K562 (cell line): Measurements from ENCODE around the gene MYO3B. TPM values are rescaled to one million over a fixed set of nuclear protein-coding genes. Genes with fewer than 3 reads are reported as not detected.
A peak's percentile ranks its signal among the peaks of the same experiment; 100 is the strongest.

Source experiments
- GATA2 ChIP-seq: sonication (generic); formaldehyde crosslinking; IDR thresholded peaks from 2 replicates; pipeline ENCODE4 v1.4.0; 2020; ENCODE audit warnings: mild to moderate bottlenecking, missing genetic modification reagents
- KDM4B ChIP-seq, 2 experiments: fragments of 450-650 bp in 1 of 2; sonication (generic) in 1 of 2; IDR thresholded peaks; 2 replicates each; pipeline ENCODE4 v1.6.1; 2016 to 2017; ENCODE audit warnings: borderline replicate concordance in 2 of 2, antibody characterized with exemption in 1 of 2, low read depth in 1 of 2, mild to moderate bottlenecking in 1 of 2
- MBD2 ChIP-seq: sonication (generic); IDR thresholded peaks from 2 replicates; pipeline ENCODE4 v1.6.1; 2016; ENCODE audit warnings: low read depth, borderline replicate concordance
- RFX5 ChIP-seq: IDR thresholded peaks from 2 replicates; pipeline ENCODE4 v1.6.1; 2011; ENCODE audit warnings: low read depth, mild to moderate bottlenecking, improper control_type of control experiment, low read length
- SIN3B ChIP-seq: fragments of 450-650 bp; IDR thresholded peaks from 2 replicates; pipeline ENCODE4 v1.6.1; 2017; ENCODE audit warnings: low read depth, mild to moderate bottlenecking, moderate library complexity
- TEAD4 ChIP-seq, 2 experiments: sonication (generic) in 1 of 2; formaldehyde crosslinking in 1 of 2; IDR thresholded peaks; 2 replicates each; pipeline versions ENCODE4 v1.6.1 to v1.8.0; 2012 to 2022; ENCODE audit warnings: borderline replicate concordance in 1 of 2, inconsistent platforms in 1 of 2, low read length in 1 of 2, mild to moderate bottlenecking in 1 of 2, missing genetic modification reagents in 1 of 2
- ZNF146 ChIP-seq: IDR thresholded peaks from one replicate; pipeline ENCODE4 v1.6.1; 2018; ENCODE audit warnings: missing compliant biosample characterization; ENCODE audit not compliant: unreplicated experiment
- ZNF253 ChIP-seq: fragments of 250-450 bp; sonication (Bioruptor Pico); conservative IDR thresholded peaks from 2 replicates; pipeline ENCODE4 v1.6.1; 2021; ENCODE audit warnings: mild to moderate bottlenecking
- polyA plus RNA-seq, 8 experiments: library from polyadenylated mRNA; depleted of rRNA in 4 of 8; stranded (reverse) in 5 of 8; unstranded in 3 of 8; fragments of >200 nt; fragmentation: Nextera tagmentation in 2 of 8; fragmentation: Illumina TruSeq in 1 of 8; extraction: Ambion mirVana in 2 of 8; extraction: Trizol in 1 of 8; gene quantifications; 2 replicates each; pipeline versions ENCODE4 v1.2.1 to v1.2.3, GENCODE V29; 2011 to 2014; ENCODE audit warnings: inconsistent platforms in 1 of 8, missing spikeins in 1 of 8
- total RNA-seq, 7 experiments: library from RNA; depleted of rRNA in 6 of 7; stranded (reverse); fragments of >200 nt in 6 of 7; fragmentation: Illumina TruSeq in 2 of 7; extraction: Trizol in 2 of 7; gene quantifications; 2 replicates each; pipeline versions ENCODE4 v1.2.1 to v1.2.3, GENCODE V29; 2011 to 2021; ENCODE audit warnings: low replicate concordance in 1 of 7
- TF ChIP-seq, protein P1 (sequence below), 2 experiments: fragments of 450-650 bp; formaldehyde crosslinking in 1 of 2; IDR thresholded peaks; 2 replicates each; pipeline versions ENCODE4 v1.4.0 to v1.6.1; 2014 to 2020; ENCODE audit warnings: mild to moderate bottlenecking in 2 of 2, borderline replicate concordance in 1 of 2, low read depth in 1 of 2
- TF ChIP-seq, protein P2 (sequence below): sonication (generic); formaldehyde crosslinking; IDR thresholded peaks from 2 replicates; pipeline ENCODE4 v1.8.0; 2022; ENCODE audit warnings: mild to moderate bottlenecking, missing genetic modification reagents, borderline replicate concordance
- TF ChIP-seq, protein P3 (sequence below): fragments of 450-650 bp; IDR thresholded peaks from 2 replicates; pipeline ENCODE4 v1.6.1; 2017; ENCODE audit warnings: antibody characterized with exemption, mild to moderate bottlenecking

Gene MYO3B
- total and polyA plus RNA-seq, 9 of the 15 experiments (the other 6 are each of a cell fraction or from before 2014, with no cell fraction given): 2.7 to 6.5 (median 3.6) TPM

DNA sequence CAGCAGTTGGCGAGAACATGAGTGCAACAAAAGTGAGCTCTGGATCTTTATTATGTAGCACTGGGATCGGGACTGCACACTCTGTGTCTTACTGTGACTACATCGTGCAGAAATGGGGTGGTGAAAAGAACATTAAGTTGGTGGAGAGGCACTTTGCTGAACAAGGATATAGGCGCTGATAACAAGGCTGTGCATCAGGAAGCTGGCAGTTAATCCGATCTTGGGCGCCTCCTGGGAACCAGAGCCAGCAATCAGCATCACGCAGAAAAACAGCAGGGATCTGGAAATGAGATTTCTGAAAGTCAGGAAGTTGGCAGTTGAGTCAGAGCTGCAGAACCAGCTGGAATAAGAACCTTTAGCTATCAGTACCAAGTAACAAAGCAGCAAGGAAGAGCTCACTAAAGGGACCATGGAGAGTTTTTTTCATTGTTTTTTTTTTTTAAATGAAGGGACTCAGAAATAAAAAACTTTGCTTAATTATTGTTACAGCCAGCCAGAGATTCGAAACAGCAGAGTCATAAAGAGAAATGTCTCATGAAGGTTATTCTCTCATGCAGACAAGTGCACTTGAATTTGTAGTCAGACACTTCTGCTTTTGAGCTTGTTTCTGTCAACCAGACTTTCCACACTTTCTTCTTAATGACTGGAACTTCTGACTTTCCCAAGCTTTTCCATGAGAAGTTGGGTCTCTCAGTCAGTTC is 22.8 kb upstream of the MYO3B start (continued):
- TF ChIP-seq, protein P1, sequence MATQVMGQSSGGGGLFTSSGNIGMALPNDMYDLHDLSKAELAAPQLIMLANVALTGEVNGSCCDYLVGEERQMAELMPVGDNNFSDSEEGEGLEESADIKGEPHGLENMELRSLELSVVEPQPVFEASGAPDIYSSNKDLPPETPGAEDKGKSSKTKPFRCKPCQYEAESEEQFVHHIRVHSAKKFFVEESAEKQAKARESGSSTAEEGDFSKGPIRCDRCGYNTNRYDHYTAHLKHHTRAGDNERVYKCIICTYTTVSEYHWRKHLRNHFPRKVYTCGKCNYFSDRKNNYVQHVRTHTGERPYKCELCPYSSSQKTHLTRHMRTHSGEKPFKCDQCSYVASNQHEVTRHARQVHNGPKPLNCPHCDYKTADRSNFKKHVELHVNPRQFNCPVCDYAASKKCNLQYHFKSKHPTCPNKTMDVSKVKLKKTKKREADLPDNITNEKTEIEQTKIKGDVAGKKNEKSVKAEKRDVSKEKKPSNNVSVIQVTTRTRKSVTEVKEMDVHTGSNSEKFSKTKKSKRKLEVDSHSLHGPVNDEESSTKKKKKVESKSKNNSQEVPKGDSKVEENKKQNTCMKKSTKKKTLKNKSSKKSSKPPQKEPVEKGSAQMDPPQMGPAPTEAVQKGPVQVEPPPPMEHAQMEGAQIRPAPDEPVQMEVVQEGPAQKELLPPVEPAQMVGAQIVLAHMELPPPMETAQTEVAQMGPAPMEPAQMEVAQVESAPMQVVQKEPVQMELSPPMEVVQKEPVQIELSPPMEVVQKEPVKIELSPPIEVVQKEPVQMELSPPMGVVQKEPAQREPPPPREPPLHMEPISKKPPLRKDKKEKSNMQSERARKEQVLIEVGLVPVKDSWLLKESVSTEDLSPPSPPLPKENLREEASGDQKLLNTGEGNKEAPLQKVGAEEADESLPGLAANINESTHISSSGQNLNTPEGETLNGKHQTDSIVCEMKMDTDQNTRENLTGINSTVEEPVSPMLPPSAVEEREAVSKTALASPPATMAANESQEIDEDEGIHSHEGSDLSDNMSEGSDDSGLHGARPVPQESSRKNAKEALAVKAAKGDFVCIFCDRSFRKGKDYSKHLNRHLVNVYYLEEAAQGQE (IDR thresholded peaks at IDR 0.05; ENCODE audit: borderline replicate concordance): peak; percentile 40; the same call in 1 of the 2 replicates
- TF ChIP-seq, protein P1 (CRISPR knock-in tag; IDR thresholded peaks at IDR 0.05; ENCODE audit: low read depth): no peak
- TF ChIP-seq RFX5: no peak
- no peak for TF ChIP-seq KDM4B (IDR thresholded peaks at IDR 0.05; ENCODE audit: borderline replicate concordance in 2 of 2, low read depth in 1 of 2)
- peak; percentile 80 for TF ChIP-seq TEAD4 (IDR thresholded peaks at IDR 0.05; ENCODE audit: low read length)
- no peak for TF ChIP-seq TEAD4 (CRISPR knock-in tag; IDR thresholded peaks at IDR 0.05; ENCODE audit: borderline replicate concordance)
- TF ChIP-seq GATA2 (CRISPR knock-in tag): peak; percentile 73
- TF ChIP-seq SIN3B: no peak
- TF ChIP-seq, protein P2, sequence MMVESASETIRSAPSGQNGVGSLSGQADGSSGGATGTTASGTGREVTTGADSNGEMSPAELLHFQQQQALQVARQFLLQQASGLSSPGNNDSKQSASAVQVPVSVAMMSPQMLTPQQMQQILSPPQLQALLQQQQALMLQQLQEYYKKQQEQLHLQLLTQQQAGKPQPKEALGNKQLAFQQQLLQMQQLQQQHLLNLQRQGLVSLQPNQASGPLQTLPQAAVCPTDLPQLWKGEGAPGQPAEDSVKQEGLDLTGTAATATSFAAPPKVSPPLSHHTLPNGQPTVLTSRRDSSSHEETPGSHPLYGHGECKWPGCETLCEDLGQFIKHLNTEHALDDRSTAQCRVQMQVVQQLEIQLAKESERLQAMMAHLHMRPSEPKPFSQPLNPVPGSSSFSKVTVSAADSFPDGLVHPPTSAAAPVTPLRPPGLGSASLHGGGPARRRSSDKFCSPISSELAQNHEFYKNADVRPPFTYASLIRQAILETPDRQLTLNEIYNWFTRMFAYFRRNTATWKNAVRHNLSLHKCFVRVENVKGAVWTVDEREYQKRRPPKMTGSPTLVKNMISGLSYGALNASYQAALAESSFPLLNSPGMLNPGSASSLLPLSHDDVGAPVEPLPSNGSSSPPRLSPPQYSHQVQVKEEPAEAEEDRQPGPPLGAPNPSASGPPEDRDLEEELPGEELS: no peak
- no peak for TF ChIP-seq ZNF253 (CRISPR knock-in tag)
- no peak for TF ChIP-seq MBD2
- TF ChIP-seq, protein P3, sequence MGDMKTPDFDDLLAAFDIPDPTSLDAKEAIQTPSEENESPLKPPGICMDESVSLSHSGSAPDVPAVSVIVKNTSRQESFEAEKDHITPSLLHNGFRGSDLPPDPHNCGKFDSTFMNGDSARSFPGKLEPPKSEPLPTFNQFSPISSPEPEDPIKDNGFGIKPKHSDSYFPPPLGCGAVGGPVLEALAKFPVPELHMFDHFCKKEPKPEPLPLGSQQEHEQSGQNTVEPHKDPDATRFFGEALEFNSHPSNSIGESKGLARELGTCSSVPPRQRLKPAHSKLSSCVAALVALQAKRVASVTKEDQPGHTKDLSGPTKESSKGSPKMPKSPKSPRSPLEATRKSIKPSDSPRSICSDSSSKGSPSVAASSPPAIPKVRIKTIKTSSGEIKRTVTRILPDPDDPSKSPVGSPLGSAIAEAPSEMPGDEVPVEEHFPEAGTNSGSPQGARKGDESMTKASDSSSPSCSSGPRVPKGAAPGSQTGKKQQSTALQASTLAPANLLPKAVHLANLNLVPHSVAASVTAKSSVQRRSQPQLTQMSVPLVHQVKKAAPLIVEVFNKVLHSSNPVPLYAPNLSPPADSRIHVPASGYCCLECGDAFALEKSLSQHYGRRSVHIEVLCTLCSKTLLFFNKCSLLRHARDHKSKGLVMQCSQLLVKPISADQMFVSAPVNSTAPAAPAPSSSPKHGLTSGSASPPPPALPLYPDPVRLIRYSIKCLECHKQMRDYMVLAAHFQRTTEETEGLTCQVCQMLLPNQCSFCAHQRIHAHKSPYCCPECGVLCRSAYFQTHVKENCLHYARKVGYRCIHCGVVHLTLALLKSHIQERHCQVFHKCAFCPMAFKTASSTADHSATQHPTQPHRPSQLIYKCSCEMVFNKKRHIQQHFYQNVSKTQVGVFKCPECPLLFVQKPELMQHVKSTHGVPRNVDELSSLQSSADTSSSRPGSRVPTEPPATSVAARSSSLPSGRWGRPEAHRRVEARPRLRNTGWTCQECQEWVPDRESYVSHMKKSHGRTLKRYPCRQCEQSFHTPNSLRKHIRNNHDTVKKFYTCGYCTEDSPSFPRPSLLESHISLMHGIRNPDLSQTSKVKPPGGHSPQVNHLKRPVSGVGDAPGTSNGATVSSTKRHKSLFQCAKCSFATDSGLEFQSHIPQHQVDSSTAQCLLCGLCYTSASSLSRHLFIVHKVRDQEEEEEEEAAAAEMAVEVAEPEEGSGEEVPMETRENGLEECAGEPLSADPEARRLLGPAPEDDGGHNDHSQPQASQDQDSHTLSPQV: peak; percentile 48
- TF ChIP-seq ZNF146: no peak
